Stimulated activated CD4-positive, alpha-beta T cell treated with anti-CD3 and anti-CD28 coated beads, Interleukin-1b, Interleukin-23, amount 100 ng/mL, for 4 hours (primary cell): ENCODE data around the gene DNLZ.
"Not testable (repeated sequence)": the region's sequence is repeated elsewhere in the genome, so short reads cannot be mapped to it uniquely, and the experiment has no call there.

ENCODE experiments used
- DNase-seq, 2 donors: peaks; one replicate each; pipeline ENCODE4 v3.0.0-alpha.2; 2020; ENCODE audit warnings: low read depth in 2 of 2

The DNLZ gene

DNA sequence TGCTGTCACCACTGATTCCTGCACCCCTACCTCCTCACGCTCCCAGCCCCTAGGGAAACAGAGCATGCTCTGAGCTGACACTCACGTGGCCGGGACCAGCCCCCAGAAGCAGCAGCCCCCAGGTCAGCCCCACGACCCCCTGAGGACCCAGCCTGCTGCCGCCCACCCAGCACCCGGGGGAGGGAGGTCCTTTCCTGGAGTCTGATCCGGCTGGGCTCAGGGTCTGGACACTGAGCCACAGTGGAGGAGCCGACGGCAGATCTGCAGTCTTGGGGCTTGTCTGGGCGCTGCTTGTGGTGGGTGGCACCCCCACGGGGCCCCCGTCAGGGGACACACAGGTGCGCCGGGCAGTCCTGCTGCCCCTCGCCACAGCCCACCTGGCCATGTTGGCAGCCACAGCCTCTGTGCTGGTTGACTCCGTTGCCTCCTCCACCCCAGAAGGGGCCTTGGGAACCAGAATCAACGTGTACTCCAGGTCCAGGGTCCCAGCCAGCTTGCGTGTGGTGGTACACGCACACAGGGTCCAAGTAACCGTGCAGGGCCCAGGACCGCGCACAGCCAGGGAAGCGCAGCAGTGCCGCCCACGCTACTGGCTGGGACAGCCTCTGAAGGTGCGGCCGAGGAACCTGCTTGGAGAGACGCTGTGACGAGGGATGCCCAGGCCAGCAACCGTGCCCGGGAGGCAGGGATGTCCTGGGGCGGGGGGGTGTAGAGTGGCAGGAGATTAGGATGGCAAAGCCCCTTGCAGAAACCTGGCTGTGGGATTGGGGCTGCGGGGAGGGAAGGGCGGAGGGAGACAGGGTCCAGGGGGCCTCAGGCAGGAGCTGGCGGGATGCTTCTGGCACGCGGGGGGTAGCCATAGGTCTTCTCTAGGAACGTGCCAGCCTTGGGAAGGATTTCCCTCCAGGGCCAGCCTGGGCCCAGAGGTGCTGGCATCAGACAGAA lies 3.5 kb downstream of the DNLZ start:
- DNase-seq = no peak

DNA sequence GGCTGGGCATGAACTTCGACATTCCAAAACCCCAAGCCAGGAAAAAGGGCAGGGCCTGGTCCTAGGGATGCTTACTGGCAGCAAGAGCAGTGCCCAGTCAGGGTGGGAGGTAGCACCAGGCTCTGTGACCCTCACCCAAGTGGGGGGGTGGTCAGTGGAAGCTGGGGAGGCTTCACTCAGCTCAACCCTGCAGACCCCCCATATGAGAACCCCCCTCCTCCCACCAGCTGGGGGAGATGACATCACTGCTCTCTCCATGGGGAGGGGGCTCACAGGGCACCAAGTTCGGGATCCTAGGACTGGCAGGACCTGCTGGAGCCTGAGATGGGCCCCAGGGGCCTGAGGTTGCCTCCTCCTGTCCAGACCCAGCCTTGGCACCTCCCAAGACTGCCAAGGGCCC lies 4.7 kb downstream of the DNLZ start:
- DNase-seq = no peak

DNA sequence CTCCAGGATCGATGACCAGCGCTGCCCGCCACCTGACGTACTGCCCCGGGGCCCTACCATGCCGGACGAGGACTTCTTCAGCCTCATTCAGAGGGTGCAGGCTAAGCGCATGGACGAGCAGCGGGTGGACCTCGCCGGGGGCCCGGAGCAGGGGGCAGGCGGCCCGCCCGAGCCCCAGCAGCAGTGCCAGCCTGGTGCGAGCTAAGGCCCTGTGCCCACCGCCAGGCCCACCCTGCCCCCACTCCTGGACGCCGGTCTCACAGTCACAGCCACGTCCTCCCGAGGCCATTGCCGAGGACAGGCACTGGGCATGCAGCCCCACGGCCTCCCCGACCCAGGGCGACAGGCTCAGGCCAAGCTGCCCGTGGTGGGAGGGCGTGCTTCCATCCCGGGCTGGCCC lies 5.5 kb downstream of the DNLZ start:
- no peak for DNase-seq

DNA sequence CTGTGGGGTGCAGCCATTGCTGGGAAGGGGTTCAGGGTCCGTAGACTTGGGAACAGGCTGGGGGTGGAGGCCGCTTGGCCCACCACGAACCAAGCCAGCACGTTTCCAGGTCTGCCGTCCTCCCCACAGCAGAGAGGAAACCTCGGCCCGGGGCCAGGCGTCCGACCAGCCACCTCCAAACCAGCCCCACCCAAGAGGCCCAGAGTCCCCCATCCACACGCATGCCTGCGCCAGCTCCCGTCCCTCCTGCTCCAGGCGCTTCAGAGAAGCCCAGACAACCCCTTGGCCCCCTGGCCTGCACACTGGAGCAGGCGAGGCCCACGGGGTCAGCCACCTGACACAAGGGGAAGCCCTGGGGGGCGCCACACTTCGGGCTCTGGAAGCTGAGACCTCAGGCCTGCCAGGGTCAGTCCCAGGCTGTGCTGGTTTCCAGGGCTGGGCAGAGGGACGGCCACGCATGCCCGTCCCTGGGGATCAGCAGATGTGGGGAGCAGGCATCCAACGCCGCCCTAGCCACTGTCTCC lies 6.3 kb downstream of the DNLZ start:
- no peak for DNase-seq

DNA sequence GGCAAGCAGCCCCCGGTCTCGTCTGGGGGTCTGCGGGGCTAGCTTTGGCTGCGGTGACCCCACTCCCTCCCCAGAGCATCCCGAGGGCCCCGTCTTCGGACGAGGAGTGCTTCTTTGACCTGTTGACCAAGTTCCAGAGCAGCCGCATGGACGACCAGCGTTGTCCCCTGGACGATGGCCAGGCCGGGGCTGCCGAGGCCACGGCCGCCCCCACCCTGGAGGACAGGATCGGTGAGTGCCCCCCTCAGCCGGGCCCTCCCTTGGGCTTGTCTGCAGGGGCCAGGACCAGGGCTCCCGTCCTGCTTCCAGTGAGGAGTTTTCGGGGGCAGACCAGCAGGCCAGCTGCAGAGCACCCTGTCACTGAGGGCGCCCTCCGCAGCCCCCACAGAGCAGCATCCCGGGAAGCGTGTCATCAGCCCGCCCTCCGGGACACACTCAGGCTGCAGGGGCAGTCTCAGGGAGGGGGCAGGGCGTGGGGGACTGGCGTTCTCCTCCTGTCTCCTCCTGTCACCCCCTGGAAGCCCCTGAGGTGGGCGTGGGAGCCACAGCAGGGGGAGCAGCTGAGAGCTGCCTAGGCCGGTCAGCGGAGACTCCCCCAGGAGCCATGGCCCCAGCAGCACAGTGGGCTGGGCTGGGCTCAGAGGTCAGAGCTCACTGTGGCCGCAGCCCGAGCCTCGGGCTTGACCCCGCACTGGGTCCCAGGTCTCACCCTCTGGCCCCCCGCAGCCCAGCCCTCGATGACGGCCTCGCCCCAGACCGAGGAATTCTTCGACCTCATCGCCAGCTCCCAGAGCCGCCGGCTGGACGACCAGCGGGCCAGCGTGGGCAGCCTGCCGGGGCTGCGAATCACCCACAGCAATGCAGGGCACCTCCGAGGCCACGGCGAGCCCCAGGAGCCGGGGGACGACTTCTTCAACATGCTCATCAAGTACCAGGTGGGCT lies 7.7 kb downstream of the DNLZ start:
- DNase-seq = no peak

DNA sequence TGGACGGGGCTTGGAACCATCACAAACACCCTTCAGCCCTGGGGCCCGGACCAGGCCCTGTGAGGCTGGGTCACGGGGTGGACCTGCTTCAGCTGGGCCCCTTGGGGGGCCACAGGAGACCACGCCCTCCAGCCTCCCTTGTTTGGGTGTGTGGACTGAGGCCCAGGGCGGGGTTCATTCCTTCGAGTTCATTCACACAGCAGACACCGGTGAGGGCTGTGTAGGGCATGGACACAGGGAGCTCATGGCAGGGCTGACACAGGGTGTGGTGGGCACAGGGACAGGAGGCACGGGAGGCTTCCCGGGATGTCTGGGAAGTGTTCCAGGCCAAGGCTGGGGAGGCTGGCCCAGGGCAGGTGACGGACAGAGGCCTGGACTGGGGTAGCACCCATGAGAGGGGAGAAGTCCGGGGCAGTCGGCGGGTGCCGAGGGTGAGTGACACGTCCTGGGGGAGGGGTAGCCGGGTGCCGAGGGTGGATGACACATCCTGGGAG lies 8.9 kb downstream of the DNLZ start:
- DNase-seq = no peak

DNA sequence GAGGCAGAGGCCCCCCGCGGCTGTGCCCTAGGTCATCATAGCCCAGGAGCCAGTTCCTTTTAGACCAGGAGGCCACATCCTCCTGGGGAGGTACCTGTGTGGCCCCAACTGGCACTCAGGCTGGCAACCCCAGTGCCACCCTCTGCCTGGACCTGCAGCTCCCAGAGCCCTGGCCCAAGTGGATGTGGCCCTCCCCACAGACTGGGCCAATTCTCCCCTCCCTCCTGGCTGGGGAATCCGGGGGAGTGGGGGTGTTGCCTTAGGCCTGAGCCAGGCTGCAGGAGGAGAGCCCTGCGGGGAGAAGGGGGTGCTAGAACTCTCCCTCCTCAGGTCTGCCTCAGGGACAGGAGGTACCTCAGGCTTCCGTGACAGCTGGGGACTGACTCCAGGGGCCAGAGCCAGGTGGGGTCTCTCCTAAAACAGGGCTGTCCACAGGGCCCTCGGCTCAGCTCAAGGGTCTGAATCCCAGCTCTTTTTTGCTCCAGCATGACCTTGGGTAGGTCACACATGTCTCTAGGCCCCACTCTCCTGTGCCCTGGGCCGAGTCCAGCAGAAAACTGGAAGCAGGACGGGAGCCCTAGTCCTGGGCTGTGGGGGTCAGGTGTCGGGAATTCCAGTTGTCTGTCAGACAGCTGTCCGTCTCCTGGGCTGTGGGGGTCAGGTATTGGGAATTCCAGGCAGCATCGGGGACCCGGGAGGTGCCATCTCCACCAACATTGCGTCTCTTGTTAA lies 9.6 kb downstream of the DNLZ start:
- DNase-seq = no peak

DNA sequence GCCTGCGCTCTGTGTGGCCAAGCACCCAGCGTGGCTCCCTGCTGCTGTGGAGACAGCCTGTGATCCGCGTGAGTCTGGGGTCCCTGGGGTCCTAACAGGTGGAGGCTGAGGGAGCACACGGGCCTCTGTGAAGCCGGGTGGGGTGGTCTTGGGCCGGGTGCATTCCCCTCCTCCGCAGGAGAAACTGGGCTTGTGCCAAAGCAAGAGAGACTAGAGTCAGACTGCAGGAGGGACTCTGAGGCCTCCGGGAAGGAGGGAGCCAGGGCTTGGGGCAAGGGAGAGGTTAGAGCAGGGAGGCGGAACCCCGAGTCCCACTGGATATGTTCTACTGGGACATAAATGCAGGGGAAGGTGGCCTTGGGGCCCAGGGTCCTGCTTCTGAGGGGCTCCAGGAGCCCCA lies 10.5 kb downstream of the DNLZ start:
- no peak for DNase-seq

DNA sequence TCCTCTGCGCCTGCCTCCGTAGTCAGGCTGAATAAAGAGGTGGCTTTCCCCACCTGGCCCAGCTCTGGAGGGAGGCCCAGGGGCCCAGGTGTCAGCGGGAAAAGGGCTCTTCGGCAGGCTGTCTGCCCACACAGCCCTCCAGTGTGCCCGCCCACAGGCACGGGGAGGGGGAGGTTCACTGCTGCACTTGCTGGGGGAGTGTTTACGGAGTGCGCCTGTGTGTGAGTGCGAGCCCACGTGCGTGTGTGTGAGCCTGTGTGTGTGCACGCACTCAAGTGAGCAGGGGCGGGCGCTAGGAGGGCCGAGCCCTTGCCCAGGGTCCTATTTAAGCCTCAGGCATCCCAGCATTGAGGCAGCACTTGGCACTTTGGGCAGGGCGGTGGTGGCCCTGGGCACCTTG lies 10.9 kb downstream of the DNLZ start:
- no peak for DNase-seq

DNA sequence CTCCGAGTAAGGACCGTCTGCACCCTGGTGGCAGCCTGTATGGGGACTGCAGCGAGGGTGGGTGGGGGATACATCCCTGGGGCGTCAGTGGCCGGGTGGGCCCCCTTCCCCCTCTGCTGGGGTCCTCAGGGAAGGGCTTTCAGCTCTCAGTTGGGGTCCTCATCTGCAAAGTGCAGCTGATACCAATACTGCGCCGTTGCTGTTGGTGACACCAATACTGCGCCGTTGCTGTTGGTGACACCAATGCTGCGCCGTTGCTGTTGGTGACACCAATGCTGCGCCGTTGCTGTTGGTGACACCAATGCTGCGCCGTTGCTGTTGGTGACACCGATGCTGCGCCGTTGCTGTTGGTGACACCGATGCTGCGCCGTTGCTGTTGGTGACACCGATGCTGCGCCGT lies 11.7 kb downstream of the DNLZ start:
- not testable (repeated sequence) for DNase-seq

DNA sequence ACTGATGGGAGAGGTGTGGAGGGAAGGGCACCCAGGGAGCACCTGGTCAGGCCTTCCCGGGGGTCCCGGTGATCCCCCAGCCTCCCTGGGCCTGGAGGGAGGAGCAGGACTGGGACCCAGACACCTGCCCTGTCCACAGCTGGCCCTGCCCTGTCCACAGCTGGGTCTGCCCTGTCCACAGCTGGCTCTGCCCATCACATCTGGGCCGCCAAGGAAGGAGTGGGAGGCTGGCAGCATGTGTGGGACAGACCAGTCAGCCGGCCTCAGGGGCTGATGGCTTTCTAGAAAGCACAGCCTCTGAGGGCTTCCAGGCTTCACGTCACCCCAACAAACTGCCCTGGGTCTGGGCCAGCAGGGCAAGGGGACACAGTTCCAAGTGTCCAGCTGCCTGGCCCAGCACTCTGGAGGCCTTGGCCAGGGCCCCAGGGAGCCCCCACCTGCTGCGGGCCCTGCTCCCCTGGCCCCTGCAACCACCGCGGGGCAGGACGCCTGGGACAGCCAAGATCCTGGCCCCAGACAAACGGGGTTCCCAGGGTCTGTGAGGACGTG lies 12.2 kb downstream of the DNLZ start:
- no peak for DNase-seq

DNA sequence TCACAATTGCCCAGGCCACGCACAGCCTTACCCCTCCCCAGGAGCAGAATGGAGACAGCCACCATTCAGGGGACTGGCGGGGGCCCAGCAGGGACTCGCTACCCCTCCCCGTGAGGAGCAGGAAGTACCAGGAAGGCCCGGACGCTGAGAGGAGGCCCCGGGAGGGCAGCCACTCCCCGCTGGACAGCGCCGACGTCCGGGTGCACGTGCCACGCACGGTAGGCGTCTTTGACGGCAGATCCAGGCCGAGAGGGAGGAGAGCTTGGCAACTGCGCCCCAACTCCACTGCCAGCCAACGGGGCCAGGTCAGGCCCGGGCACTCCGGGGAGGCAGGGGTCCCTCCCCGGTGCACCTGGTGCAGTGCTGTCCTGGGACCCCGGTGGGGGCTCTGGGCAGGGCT lies 14.0 kb downstream of the DNLZ start:
- DNase-seq = no peak

DNA sequence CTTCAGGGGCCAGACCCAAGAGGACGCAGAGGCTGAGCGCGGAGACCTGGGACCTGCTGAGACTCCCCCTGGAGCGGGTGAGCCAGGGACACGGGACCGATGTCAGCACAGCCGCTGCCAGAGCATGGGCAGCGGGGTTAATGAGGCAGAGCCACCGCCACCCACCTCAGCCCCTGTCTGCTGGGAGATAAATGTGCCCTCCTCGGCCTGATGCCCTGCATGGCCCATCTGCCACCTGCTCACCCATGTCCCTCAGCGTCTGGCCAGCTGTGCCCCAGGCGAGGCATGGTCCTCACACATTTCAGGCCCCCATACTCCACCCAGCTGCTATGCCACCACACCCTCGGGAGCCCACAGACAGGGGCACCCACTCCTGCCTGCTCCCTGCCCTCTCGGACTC lies 14.9 kb downstream of the DNLZ start:
- no peak for DNase-seq

DNA sequence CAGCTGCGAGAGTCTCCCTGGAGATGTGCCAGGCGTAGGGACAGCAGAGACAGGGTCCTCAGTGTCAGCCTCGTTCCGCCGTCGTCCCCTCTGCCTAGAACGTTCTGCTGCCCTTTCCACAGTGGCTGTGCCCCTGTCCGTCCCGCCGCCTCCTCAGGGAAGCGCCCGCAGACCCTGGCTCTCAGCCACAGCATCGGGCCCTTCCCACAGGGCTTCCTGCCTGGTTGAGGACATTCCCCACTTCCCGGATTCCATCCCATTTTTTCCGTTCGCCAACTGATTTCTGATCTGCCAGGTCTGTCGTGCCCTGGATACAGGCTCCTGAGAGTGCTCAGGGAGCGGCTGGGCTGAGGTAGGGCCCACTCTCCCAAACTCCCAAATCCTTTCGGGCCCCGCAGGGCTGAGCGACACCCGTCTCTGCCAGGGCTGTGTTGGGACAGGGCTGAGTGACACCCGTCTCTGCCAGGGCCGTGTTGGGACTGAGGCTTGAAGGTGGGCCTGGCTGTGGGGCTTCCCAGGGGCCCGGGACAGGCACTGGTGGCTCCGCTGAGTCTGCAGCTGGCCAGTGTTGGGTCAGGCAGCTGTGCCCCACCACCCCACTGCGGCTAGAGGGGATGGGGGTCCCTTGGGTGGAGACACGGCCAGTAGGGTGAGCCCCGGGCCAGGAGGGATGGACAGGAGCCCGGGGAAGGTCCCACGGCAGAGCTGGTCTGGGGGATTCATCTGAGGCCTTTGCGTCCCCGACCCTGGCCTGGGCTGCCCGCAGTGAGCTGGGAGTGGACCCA lies 15.9 kb downstream of the DNLZ start:
- no peak for DNase-seq

DNA sequence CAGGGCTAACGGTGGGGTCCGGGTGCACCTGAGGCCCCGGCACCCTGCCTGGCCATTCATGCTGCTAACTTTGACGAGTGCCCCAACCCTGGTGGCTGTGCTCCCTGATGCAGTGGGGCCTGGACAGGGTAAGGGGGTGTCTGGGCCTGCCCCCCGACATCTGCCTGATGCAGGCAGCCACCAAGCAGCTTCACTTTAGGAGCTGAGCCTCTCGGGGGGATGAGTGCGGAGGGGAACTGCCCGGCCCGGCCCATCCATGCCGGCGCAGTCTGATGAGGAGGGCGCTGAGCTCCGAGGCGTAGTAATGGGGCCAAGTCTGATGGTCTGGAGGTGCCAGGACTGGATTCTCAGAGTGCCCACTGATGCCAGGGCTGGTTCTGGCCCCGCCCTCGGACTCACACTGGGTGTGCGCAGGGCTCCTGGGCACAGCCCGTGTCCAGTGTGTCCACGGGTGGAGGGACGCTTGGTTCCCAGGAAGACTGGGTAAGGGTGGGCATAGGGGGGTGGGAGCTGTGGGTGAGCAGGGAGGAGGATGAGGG lies 16.5 kb downstream of the DNLZ start:
- DNase-seq = no peak

DNA sequence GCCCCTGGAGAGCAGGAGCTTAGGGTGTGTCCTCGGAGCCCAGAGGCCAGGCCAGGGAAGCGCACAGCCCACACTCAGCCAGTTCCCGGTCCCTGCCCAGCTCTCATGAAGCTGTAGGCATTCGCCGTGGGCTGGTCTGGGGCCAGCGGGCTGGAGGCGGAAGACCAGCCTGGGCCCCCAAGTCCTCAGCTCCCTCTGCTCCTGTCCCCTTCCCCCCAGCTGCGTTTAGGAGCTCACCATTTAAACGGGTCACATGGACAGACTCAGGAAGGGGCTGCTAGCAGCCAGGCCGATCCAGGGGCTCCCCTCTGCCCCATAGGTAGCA lies 17.4 kb downstream of the DNLZ start:
- DNase-seq = no peak

DNA sequence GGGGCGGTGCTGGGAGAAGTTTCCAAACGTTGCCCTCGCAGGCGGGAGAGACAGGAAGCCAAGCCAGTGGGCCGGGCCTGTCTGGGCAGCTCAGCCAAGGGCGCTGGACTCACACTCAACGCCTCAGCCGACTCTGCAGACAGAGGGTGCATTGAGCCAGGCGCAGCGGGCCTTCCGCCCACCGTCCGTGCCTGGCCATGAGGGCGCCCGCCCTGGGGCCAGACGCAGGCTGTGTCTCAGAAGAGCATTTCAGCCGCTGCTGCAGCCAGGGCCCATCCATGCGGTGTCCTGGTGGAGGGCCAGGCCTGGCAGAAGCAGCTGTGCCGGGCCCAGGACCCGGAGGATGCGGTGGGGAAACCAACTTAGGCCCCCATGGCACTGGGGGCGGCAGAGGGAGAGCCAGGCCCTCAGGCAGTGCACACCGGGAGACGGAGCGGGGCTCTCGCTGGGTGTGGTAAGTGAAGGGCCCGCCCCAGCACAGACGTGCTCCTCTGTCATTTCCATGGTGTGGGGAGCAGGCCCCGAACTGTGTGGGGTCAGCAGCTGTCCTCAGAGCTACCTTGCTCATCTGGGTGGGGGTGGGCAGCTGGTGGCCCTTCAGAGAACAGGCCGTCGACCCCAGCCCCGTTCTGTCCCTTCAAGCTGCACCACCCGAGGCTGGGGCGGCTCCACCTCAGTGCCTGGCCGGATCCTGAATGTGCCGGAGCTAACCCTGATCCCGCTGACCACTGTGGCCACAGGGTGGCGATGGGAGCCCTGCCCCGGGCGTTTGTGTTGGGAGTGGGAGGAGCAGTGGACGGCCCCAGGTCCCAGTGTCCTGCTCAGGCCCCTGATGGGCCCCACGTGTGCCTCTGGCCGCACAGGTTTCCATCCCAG lies 18.0 kb downstream of the DNLZ start:
- DNase-seq = no peak

DNA sequence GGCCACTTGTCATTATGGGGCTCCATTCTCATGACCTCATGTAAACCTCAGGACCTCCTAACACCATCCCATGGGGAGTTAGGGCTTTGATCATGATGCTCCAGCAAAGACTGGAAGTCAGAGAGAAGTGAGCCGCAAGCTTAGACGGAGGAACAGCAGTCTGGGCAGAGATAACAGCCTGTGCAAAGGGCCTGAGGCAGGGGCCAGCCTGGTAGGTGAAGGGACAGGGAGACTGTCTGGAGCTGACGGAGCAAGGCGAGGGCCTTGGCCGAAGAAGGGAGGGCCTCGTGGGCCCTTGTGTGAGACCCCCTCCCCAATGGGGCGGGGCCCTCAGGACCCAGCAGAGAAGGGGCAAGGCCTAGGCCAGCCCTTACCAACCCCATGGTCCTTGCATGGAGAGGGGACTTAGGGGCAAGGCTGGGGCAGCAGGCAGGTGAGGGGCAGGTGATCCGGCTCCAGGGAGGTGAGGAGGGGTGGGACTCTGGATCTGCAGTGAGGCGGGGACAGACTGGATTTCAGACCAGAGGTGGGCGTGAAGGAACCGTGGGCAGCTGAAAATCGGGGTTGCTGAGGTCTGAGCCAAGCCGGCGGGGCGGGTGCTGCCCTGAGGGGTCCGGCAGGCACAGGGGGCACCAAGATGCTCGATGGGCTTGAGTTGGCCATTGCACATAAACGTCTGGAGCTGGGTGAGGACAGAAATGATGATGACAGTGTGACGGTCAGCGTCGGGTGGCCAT lies 18.8 kb downstream of the DNLZ start:
- no peak for DNase-seq

DNA sequence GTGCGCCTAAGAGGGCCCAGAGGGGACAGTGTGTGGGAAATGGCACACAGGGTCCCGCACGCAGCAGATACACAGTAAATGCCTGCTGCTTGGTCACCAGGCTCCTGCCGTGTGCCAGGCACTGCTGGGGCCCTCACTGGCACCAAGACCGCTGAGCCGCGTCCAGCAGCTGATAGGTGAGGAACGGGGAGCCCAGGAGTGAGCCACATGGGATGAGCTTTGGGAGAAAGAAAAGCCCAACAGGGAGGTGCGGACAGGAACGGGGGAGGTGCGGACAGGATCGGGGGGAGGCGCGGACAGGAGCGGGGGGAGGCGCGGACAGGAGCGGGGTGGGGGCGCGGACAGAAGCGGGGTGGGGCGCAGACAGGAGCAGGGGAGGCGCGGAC lies 19.7 kb downstream of the DNLZ start:
- no peak for DNase-seq
